NCI-H345 treated with DMSO at 0.1 percent for 48 hours (cell line): Measurements from ENCODE around the gene CMA1.
"Not testable (repeated sequence)": the region's sequence is repeated elsewhere in the genome, so short reads cannot be mapped to it uniquely, and the experiment has no call there.

ENCODE experiments used
- DNase-seq: peaks from one replicate; lab custom pipeline; 2025; ENCODE audit not compliant: unreplicated experiment; lab: John Stamatoyannopoulos, UW

The CMA1 gene, protein sequence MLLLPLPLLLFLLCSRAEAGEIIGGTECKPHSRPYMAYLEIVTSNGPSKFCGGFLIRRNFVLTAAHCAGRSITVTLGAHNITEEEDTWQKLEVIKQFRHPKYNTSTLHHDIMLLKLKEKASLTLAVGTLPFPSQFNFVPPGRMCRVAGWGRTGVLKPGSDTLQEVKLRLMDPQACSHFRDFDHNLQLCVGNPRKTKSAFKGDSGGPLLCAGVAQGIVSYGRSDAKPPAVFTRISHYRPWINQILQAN

GRCh38 chr14:24508155-24508840, at the start of gene CMA1:
TSS of gene CMA1 (minus strand) at chr14:24508265. CDS start at chr14:24508235, 30 bp downstream.
- DNase-seq: no peak

DNA sequence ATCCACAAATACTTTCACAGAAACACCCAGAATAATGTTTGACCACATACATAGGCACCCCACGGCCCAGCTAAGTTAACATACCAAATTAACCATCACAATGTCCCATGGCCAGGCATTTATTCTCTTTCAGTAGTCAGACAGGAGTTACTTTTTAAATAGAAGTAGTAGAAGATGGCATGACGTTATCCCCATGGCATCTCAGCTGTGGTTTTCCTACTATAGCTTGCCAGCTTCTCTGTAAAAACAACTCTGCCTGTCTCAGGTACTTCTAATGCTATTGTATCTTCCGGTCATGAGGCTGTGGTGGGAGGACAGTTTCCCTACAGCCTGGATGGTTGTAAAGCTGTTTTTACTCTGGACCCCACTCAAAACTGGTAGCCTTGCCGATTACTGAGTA, 48.7 kb upstream of the CMA1 start:
- DNase-seq: no peak

DNA sequence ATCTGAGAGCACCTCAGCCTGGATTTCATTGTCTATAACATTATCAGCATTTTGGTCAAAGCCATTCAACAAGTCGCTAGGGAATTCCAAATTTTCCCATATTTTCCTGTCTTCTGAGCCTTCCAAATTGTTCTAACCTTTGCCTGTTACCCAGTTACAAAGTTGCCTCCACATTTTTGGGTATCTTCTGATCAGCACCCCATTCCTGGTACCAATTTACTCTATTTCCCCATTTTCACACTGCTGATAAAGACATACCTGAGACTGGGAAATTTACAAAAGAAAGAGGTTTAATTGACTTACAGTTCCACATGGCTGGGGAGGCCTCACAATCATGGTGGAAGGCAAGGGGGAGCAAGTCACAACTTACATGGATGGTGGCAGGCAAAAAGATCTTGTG, 41.0 kb upstream of the CMA1 start:
- not testable (repeated sequence) for DNase-seq

DNA sequence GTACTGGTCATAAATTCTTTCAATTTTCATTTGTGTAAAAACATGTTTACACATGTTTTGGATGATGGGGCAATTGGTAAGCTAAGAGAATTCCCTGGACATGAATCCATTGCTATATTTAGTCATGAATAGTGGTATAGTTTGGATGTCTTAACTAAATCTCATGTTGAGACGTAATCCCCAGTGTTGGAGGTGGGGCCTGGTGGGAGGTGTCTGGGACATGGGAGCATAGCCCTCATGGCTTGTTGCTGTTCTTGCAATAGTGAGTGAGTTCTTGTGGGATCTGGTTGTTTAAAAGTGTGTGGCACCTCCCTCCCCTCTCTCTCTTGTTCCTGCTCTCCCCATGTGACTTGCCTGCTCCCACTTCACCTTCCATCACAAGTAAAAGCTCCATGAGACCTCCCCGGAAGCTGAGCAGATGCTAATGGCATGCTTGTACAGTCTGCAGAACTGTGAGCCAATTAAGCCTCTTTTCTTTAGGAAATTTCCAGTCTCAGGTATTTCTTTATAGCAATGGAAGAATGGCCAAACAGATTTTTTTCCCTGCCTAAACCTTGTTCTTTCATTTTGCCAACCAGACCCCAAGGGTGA, 34.4 kb upstream of the CMA1 start:
- DNase-seq: no peak

GRCh38 chr14:24535737-24536136, 27.7 kb upstream of the CMA1 start:
- no peak for DNase-seq

- no peak for DNase-seq
Observed at GRCh38 chr14:24534286-24534685, 26.2 kb upstream of the CMA1 start.

GRCh38 chr14:24525877-24526620, 18.0 kb upstream of the CMA1 start:
- DNase-seq: peak; percentile 3

DNA sequence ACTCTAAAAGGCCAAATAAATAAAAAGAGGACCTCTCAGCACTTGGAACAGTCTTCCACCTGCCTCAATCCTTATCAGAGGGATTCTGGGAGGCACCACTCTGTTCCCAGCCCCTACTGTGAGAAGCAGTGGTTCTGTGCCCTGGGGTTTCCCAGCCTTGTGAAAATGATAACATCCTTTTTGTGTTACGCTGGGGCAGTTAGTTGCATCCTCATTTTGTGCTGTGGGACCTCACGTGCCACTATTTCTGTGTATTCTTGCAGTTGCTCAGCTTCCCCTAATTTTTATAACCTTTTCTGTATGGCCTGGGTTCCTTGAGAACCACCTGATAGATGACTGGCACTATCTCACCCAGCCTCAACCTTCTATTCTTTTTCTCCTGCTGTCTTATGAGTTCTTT, 10.8 kb upstream of the CMA1 start:
- DNase-seq: no peak

- DNase-seq: no peak
Observed at GRCh38 chr14:24514209-24514608, 6.1 kb upstream of the CMA1 start.

GRCh38 chr14:24513009-24513408, 4.9 kb upstream of the CMA1 start:
- DNase-seq: no peak

- DNase-seq: no peak
Observed at GRCh38 chr14:24506443-24506842, 1.6 kb downstream of the CMA1 start.

GRCh38 chr14:24504425-24504950, 3.6 kb downstream of the CMA1 start:
- no peak for DNase-seq

- DNase-seq: not testable (repeated sequence)
Observed at GRCh38 chr14:24491586-24492408, 16.3 kb downstream of the CMA1 start.

DNA sequence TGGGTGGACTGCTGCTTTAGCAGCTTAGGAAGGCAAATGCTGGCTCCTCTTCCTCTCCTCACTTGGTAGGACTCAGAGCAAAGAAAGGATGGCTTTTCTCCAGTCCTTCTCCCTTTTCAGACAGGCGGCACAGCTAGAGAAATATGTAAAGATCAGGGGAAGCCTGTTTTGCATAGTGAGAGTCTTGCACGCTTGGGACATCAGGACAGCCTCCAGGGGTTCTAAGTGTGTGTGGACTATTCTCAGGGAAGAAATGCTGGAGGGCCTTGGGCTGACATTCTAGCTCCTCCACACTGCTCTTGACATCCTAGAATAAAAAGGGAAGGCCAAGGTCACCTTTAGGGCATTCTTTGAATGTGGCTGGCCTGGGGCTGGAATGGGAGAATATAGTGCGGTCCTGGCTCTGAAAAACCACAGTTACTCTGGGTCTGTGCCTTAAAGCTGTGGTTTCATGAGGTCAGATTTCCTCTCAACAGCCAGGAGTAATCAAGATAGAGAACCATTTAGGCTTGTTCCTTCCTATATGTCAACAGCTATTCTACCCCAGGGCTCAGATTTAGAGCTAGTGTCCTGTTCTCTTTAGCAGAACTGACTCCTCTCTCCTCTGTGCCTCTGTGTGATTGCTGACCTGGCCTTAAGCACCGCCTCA, 24.3 kb downstream of the CMA1 start:
- no peak for DNase-seq

GRCh38 chr14:24482699-24483303, 25.3 kb downstream of the CMA1 start:
- DNase-seq: not testable (repeated sequence)

DNA sequence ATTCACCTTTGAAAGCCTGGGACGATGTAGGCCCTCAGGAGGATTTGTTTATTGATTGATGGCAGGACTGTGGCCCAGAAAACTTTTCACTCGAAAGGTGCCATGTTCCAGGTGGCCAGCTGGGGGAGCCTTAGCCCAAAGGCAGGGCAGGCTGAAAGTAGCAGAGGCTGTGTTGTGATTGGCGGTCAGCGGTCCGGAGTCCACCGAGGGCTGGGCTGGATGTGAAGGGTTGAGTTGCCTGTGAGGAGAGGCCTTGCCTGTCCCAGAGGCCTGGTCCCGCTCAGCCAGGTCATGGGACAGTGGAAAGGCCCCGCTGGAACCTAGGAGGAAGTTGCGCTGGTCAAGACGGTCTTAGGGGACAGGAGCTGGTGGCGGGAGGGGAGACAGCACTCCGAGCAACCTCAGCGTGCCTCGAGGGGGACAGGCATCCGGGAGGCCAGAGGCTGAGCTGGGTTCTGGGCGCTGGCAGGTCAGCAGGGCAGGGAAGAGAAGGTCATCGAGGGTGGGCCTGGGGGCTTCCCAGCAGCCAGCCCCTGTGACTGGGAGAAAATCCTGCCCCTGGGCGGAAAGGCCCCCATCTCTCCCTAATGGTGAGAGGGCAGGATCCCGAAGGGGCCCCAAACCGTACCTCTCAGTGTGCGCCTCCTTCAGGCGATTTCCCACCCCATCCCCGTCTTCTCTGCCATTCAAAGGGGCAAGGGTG, 26.3 kb downstream of the CMA1 start:
- DNase-seq: no peak

DNA sequence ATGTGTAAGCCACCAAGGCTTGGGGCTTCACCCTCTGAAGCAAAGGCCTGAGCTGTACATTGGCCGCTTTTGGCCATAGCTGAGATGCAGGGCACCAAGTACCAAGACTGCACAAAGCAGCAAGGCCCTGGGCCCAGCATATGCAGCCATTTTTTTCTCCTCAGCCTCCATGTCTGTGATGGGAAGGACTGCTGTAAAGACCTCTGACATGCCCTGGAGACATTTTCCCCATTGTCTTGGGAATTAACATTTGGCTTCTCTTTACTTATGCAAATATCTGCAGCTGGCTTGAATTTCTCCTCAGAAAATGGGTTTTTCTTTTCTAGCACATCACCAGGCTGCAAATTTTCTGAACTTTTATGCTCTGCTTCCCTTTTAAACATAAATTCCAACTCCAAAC, 28.1 kb downstream of the CMA1 start:
- DNase-seq: not testable (repeated sequence)

DNA sequence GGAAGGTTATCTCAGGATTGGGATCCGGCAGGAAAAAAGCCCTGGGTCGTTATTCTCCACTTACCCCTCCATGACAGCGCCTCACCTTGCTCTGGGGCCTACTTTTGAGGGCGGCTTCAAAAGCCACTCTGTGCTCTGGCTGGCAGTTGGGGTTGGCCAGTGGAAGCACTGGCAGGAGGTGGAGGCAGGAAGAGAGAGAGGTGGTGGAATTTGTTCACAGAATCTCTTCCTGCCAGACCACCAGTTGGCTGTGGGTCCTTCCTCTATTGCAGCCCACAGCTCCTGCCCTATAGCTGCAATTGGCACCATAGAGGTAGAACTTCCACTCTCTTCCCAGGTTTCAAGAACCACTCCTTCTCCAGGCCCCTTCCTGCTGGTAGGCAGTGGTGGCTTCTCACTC, 32.8 kb downstream of the CMA1 start:
- no peak for DNase-seq

- no peak for DNase-seq
Observed at GRCh38 chr14:24473211-24473610, 34.9 kb downstream of the CMA1 start.
